A549 (cell line): ENCODE measurements around the gene CAMTA1. TPM values are rescaled to one million over a fixed set of nuclear protein-coding genes. Genes with fewer than 3 reads are reported as not detected.

Experiments
- ATAC-seq, 2 experiments: fragments of 200-7000 bp in 1 of 2; fragments of >200 bp in 1 of 2; cut with Nextera tagmentation in 1 of 2; cut with Tn5 transposase in 1 of 2; 3 replicates each; pipeline versions ENCODE4 v1.8.0 to v1.9.1; 2018 to 2020; ENCODE audit warnings: mild to moderate bottlenecking in 1 of 2, moderate library complexity in 1 of 2
- CTCF ChIA-PET: fragments of 300-600 bp; sonication (Branson Sonifier 250); formaldehyde crosslinking; extraction: SDS; loops from one replicate; lab custom pipeline; 2021; ENCODE audit warnings: antibody characterized with exemption, inconsistent platforms; lab: Yijun Ruan, JAX
- POLR2A ChIA-PET: fragments of 350-600 bp; formaldehyde crosslinking; extraction: SDS; loops from one replicate; lab custom pipeline; 2021; ENCODE audit warnings: antibody characterized with exemption, inconsistent platforms; lab: Yijun Ruan, JAX
- DNase-seq, 2 experiments: peaks; one replicate each; pipeline versions ENCODE4 v3.0.0 to v3.0.0-alpha.2; 2011 to 2016; ENCODE audit warnings: low read depth in 1 of 2, low spot score in 1 of 2
- FAIRE-seq: peaks from 2 replicates; lab custom pipeline; 2011; peaks lifted over from hg19 to GRCh38; lab: Jason Lieb, UNC
- H3K27ac ChIP-seq, 2 experiments: fragments of >200 bp; sonication (Bioruptor Twin); formaldehyde crosslinking; 3 replicates each; pipeline ENCODE4 v1.5.1; 2016 to 2017
- H3K4me1 ChIP-seq: fragments of >200 bp; sonication (Bioruptor Twin); formaldehyde crosslinking; 3 replicates; pipeline ENCODE4 v1.6.1; 2016
- H3K4me2 ChIP-seq: fragments of >200 bp; sonication (Bioruptor Twin); formaldehyde crosslinking; 3 replicates; pipeline ENCODE4 v1.6.1; 2016
- H3K4me3 ChIP-seq: fragments of >200 bp; sonication (Bioruptor Twin); formaldehyde crosslinking; 3 replicates; pipeline ENCODE4 v1.5.1; 2016
- H3K9me3 ChIP-seq: fragments of >200 bp; sonication (Bioruptor Twin); formaldehyde crosslinking; 3 replicates; pipeline ENCODE4 v1.6.1; 2016
- CEBPB ChIP-seq, 2 experiments: fragments of >200 bp in 1 of 2; sonication (Bioruptor Twin) in 1 of 2; formaldehyde crosslinking in 1 of 2; IDR thresholded peaks; 2 replicates each; pipeline ENCODE4 v1.6.1; 2012 to 2016
- CHD2 ChIP-seq: fragments of 150-350 bp; IDR thresholded peaks from 2 replicates; pipeline ENCODE4 v1.6.1; 2014; ENCODE audit warnings: low read length; ENCODE audit not compliant: partially characterized antibody
- CHD4 ChIP-seq: fragments of 200-600 bp; sonication (generic); IDR thresholded peaks from 2 replicates; pipeline ENCODE4 v1.6.1; 2016; ENCODE audit warnings: antibody characterized with exemption, mild to moderate bottlenecking, borderline replicate concordance
- EHF ChIP-seq: fragments of 250-450 bp; sonication (Bioruptor Pico); IDR thresholded peaks from 2 replicates; pipeline ENCODE4 v1.5.0; 2020; ENCODE audit warnings: mild to moderate bottlenecking
- FOSL2 ChIP-seq, 2 experiments: fragments of 450-650 bp in 1 of 2; fragments of >200 bp in 1 of 2; sonication (Bioruptor Twin) in 1 of 2; formaldehyde crosslinking; IDR thresholded peaks; 2 replicates each; pipeline versions ENCODE4 v1.5.0 to v1.6.1; 2016 to 2020; ENCODE audit warnings: mild to moderate bottlenecking in 1 of 2, moderate library complexity in 1 of 2
- HEYL ChIP-seq: fragments of 250-450 bp; sonication (Bioruptor Pico); IDR thresholded peaks from 2 replicates; pipeline ENCODE4 v1.8.0; 2021; ENCODE audit warnings: mild to moderate bottlenecking, moderate library complexity
- HMGXB4 ChIP-seq: fragments of 250-450 bp; sonication (Bioruptor Pico); IDR thresholded peaks from 2 replicates; pipeline ENCODE4 v1.5.0; 2021; ENCODE audit warnings: mild to moderate bottlenecking, moderate library complexity, borderline replicate concordance
- HOXB13 ChIP-seq: fragments of 250-450 bp; sonication (Bioruptor Pico); IDR thresholded peaks from 2 replicates; pipeline ENCODE4 v1.5.0; 2020; ENCODE audit warnings: low read depth, mild to moderate bottlenecking, moderate library complexity
- KDM5A ChIP-seq: fragments of 200-600 bp; sonication (generic); IDR thresholded peaks from 2 replicates; pipeline ENCODE4 v1.6.1; 2016; ENCODE audit warnings: antibody characterized with exemption, mild to moderate bottlenecking
- MAFK ChIP-seq: fragments of 450-650 bp; IDR thresholded peaks from 2 replicates; pipeline ENCODE4 v1.6.1; 2014; ENCODE audit not compliant: partially characterized antibody
- NFE2L2 ChIP-seq: fragments of 150-350 bp; conservative IDR thresholded peaks from 2 replicates; pipeline ENCODE4 v1.6.1; 2014; ENCODE audit warnings: low read length
- NR3C1 ChIP-seq: fragments of >200 bp; sonication (Bioruptor Twin); formaldehyde crosslinking; IDR thresholded peaks from 3 replicates; pipeline ENCODE4 v1.6.1; 2017
- PBX3 ChIP-seq: IDR thresholded peaks from 2 replicates; pipeline ENCODE4 v1.6.1; 2012
- PHF8 ChIP-seq: fragments of 200-600 bp; sonication (generic); IDR thresholded peaks from 2 replicates; pipeline ENCODE4 v1.6.1; 2016; ENCODE audit warnings: low read depth, mild to moderate bottlenecking, antibody characterized with exemption, moderate library complexity, borderline replicate concordance
- POLR2A ChIP-seq: IDR thresholded peaks from 2 replicates; pipeline ENCODE4 v1.6.1; 2012; ENCODE audit warnings: mild to moderate bottlenecking, low read length
- POLR2AphosphoS2 ChIP-seq: conservative IDR thresholded peaks from 2 replicates; pipeline ENCODE4 v1.6.1; 2012; ENCODE audit warnings: low read length, improper control_type of control experiment, inconsistent platforms
- RARB ChIP-seq: fragments of 250-450 bp; sonication (Bioruptor Pico); IDR thresholded peaks from 2 replicates; pipeline ENCODE4 v1.8.0; 2021; ENCODE audit warnings: mild to moderate bottlenecking, moderate library complexity
- RCOR1 ChIP-seq: fragments of 150-350 bp; IDR thresholded peaks from 2 replicates; pipeline ENCODE4 v1.6.1; 2014; ENCODE audit warnings: antibody characterized with exemption, low read length, low read depth
- REST ChIP-seq: fragments of 200-600 bp; sonication (generic); IDR thresholded peaks from 2 replicates; pipeline ENCODE4 v1.6.1; 2016; ENCODE audit warnings: antibody characterized with exemption, mild to moderate bottlenecking, moderate library complexity
- SMC3 ChIP-seq: fragments of >200 bp; sonication (Bioruptor Twin); formaldehyde crosslinking; IDR thresholded peaks from 3 replicates; pipeline ENCODE4 v1.6.1; 2018; ENCODE audit warnings: inconsistent platforms
- TFCP2L1 ChIP-seq: fragments of 250-450 bp; sonication (Bioruptor Pico); IDR thresholded peaks from 2 replicates; pipeline ENCODE4 v1.5.0; 2021; ENCODE audit warnings: mild to moderate bottlenecking
- ZNF302 ChIP-seq: fragments of 250-450 bp; sonication (Bioruptor Pico); IDR thresholded peaks from 2 replicates; pipeline ENCODE4 v1.9.0; 2021; ENCODE audit warnings: inconsistent platforms, mild to moderate bottlenecking, moderate library complexity
- ZSCAN20 ChIP-seq: fragments of 250-450 bp; sonication (Bioruptor Pico); IDR thresholded peaks from 2 replicates; pipeline ENCODE4 v1.8.0; 2022; ENCODE audit warnings: mild to moderate bottlenecking, moderate library complexity
- WGBS: methylation state at CpG from one replicate; pipeline ENCODE4 v1.1.6; 2017; ENCODE audit errors: missing lambda C conversion rate; 5-methylcytosine and 5-hydroxymethylcytosine counted together
- polyA plus RNA-seq, 4 experiments: library from polyadenylated mRNA; depleted of rRNA in 3 of 4; stranded (reverse); fragments of >200 nt; fragmentation: RNase III in 1 of 4; extraction: RNeasy Plus Mini Kit Qiagen cat#74134 plus additional on column Dnase treatment in 1 of 4; gene quantifications; 2 replicates in 3 of 4; 3 replicates in 1 of 4; pipeline ENCODE4 v1.2.3, GENCODE V29; 2011 to 2017
- TF ChIP-seq, protein P1 (sequence below): fragments of >200 bp; sonication (Bioruptor Twin); formaldehyde crosslinking; IDR thresholded peaks from 3 replicates; pipeline ENCODE4 v1.5.1; 2016
- TF ChIP-seq, protein P2 (sequence below): IDR thresholded peaks from 2 replicates; pipeline ENCODE4 v1.6.1; 2012
- TF ChIP-seq, protein P3 (sequence below): fragments of 450-650 bp; IDR thresholded peaks from 2 replicates; pipeline ENCODE4 v1.6.1; 2014; ENCODE audit warnings: antibody characterized with exemption

The CAMTA1 gene
- polyA plus RNA-seq, 2 of the 4 experiments (the other 2 are of a cell fraction): 58.8 to 75.0 TPM

DNA sequence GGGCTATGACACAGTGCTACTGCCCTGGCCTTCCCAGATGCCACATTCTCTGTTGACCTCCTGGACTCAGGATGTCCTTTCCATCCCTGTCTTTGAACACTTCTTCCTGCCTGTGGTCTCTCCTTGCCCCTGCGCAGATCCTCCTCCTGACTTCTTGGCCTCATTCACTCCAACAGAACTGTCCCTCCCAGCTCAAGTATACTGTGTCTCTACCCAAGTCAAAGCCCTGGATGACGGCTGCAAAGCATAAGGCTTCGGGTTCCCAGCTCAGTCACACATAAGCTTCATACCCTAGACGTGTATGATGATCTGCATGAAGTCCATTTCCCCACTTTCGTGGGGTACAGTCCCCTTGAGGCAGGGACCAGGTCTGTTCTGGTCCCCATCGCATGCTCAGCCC, 657.7 kb downstream of the CAMTA1 start (continued):
- TF ChIP-seq ZSCAN20 (CRISPR knock-in tag): no peak
- TF ChIP-seq CHD4: no peak
- TF ChIP-seq, protein P1, sequence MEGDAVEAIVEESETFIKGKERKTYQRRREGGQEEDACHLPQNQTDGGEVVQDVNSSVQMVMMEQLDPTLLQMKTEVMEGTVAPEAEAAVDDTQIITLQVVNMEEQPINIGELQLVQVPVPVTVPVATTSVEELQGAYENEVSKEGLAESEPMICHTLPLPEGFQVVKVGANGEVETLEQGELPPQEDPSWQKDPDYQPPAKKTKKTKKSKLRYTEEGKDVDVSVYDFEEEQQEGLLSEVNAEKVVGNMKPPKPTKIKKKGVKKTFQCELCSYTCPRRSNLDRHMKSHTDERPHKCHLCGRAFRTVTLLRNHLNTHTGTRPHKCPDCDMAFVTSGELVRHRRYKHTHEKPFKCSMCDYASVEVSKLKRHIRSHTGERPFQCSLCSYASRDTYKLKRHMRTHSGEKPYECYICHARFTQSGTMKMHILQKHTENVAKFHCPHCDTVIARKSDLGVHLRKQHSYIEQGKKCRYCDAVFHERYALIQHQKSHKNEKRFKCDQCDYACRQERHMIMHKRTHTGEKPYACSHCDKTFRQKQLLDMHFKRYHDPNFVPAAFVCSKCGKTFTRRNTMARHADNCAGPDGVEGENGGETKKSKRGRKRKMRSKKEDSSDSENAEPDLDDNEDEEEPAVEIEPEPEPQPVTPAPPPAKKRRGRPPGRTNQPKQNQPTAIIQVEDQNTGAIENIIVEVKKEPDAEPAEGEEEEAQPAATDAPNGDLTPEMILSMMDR: no peak
- no peak for TF ChIP-seq CHD2

DNA sequence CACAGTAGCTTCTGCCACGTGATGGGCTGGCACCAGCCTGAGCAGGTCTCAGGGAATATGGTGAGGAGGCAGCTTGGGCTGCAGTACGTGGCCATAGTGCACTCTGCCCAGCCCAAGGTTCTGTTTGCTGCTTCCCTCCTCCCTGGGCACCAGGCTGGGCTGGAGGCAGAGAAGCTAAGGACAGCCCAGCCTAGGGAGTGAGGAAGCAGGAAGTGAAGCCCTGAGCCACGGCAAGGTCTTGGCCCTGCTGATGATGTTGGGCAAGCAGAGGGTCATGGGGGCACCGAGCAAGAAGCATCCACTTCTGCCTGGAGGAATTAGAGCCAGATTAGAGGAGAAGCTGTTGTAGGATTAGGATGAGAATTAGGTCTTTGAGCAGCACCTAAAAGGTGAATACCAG, 659.1 kb downstream of the CAMTA1 start:
- POLR2A ChIA-PET: no interaction called here
- Histone ChIP-seq H3K27ac (peak overlapping the region in 1 of 2 experiments; percentile 63; a peak in 3 of 6 replicates), H3K9me3 (no peaks in the 10 kb centered on the region), H3K4me3 (no peak overlapping the region), H3K4me2 (no peak overlapping the region), H3K4me1 (no peaks in the 10 kb centered on the region)
- CTCF ChIA-PET: interaction anchor here (1.5 to 1.8 kb wide), 2 partner anchors 9 to 18 kb away, joined by 3 to 4 read pairs; no protein-coding TSS in a partner anchor
- ATAC-seq (no peak), FAIRE-seq (no peak), DNase-seq (no peak)
- WGBS: 62% methylated on average over 2 of the region's 4 CpGs
- TF ChIP-seq RCOR1: no peak
- no peak for TF ChIP-seq CEBPB (IDR thresholded peaks at IDR 0.05)
- no peak for TF ChIP-seq RARB (CRISPR knock-in tag)
- no peak for TF ChIP-seq HOXB13 (CRISPR knock-in tag)
- TF ChIP-seq HEYL (CRISPR knock-in tag): no peak
- TF ChIP-seq, protein P2, sequence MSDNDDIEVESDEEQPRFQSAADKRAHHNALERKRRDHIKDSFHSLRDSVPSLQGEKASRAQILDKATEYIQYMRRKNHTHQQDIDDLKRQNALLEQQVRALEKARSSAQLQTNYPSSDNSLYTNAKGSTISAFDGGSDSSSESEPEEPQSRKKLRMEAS: no peak
- no peak for TF ChIP-seq PHF8
- no peak for TF ChIP-seq NR3C1
- no peak for TF ChIP-seq ZNF302 (CRISPR knock-in tag)
- TF ChIP-seq PBX3: no peak
- TF ChIP-seq NFE2L2: no peak

DNA sequence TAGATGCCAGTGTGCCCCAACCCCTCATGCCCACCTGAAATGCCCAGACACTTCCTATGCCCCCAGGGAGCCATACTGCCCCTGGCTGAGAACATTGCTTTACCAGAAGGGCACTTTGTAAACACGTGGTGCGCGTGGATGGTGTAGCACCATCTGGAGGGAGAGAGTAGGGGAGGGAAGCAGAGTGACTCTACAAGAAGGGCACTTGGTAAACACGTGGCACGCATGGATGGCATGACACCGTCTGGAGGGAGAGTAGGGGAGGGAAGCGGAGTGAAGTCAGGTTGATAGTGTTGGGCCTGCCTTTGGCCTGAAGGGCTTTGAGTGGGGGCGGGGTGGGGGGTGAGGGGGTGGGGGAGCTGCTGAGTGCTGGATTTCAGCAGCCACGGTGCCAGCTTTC, 661.8 kb downstream of the CAMTA1 start:
- H3K4me2 ChIP-seq: no peak overlapping the region
- 89% methylated on average over 6 of the region's 9 CpGs for WGBS
- DNase-seq (no peak), FAIRE-seq (no peak), ATAC-seq (no peak)
- 0 out of 6 replicates have a peak overlapping the region, but pooled peaks of 1 of the 2 experiments have one; percentile 45 for H3K27ac ChIP-seq
- H3K9me3 ChIP-seq: no peaks in the 10 kb centered on the region
- H3K4me1 ChIP-seq: no peaks in the 10 kb centered on the region
- H3K4me3 ChIP-seq: no peak overlapping the region
- ChIA-PET CTCF (no interaction called here), POLR2A (no interaction called here)
- TF ChIP-seq CEBPB (IDR thresholded peaks at IDR 0.05): no peak
- TF ChIP-seq EHF (CRISPR knock-in tag): no peak
- TF ChIP-seq CHD2: no peak
- TF ChIP-seq POLR2A: no peak
- TF ChIP-seq HOXB13 (CRISPR knock-in tag): no peak
- no peak for TF ChIP-seq MAFK
- no peak for TF ChIP-seq POLR2AphosphoS2
- no peak for TF ChIP-seq REST
- TF ChIP-seq HMGXB4 (CRISPR knock-in tag): no peak
- no peak for TF ChIP-seq TFCP2L1 (CRISPR knock-in tag)
- TF ChIP-seq CHD4: no peak
- TF ChIP-seq, protein P3, sequence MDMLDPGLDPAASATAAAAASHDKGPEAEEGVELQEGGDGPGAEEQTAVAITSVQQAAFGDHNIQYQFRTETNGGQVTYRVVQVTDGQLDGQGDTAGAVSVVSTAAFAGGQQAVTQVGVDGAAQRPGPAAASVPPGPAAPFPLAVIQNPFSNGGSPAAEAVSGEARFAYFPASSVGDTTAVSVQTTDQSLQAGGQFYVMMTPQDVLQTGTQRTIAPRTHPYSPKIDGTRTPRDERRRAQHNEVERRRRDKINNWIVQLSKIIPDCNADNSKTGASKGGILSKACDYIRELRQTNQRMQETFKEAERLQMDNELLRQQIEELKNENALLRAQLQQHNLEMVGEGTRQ: no peak
- no peak for TF ChIP-seq KDM5A
- TF ChIP-seq FOSL2 (IDR thresholded peaks at IDR 0.05): no peak
- TF ChIP-seq FOSL2 (CRISPR knock-in tag; IDR thresholded peaks at IDR 0.05): no peak
- no peak for TF ChIP-seq SMC3
